Right renal cortex interstitium (tissue), 3 donors: ENCODE measurements around the gene MACROD2. TPM values are rescaled to one million over a fixed set of nuclear protein-coding genes. Genes with fewer than 3 reads are reported as not detected.
"Not testable (repeated sequence)": the region's sequence is repeated elsewhere in the genome, so short reads cannot be mapped to it uniquely, and the experiment has no call there.

Source experiments
- DNase-seq, 3 donors: peaks; one replicate each; pipeline ENCODE4 v3.0.0-alpha.2; 2013; ENCODE audit warnings: low read depth in 3 of 3, low spot score in 2 of 3
- polyA plus RNA-seq, 3 donors: library from polyadenylated mRNA; unstranded; fragments of 120-200 nt; gene quantifications; one replicate each; pipeline ENCODE4 v1.2.1, GENCODE V29; 2013; ENCODE audit not compliant: insufficient read length in 3 of 3

MACROD2 gene
- 10 to 100 TPM; 14.4 to 15.6 (median 14.5) TPM for polyA plus RNA-seq

- DNase-seq, result peak; percentile 63 to 87 (median 75)
These were observed at the start of gene MACROD2 for GRCh38 chr20:13995086-13995665. Gene MACROD2 (plus strand): TSS chr20:13995516.

GRCh38 chr20:13947719-13948118 lies 47.6 kb upstream of the MACROD2 start:
- DNase-seq, result no peak

GRCh38 chr20:13953227-13953626 lies 42.1 kb upstream of the MACROD2 start:
- no peak for DNase-seq

- no peak for DNase-seq
These were observed 35.2 kb upstream of the MACROD2 start for GRCh38 chr20:13960119-13960518.

GRCh38 chr20:13960525-13960924 lies 34.8 kb upstream of the MACROD2 start:
- no peak for DNase-seq

GRCh38 chr20:13984211-13984610 lies 11.1 kb upstream of the MACROD2 start:
- DNase-seq, result no peak

GRCh38 chr20:13990465-13990864 lies 4.9 kb upstream of the MACROD2 start, which contains the start of gene SEL1L2:
Gene SEL1L2 (minus strand): TSS chr20:13990614. CDS start chr20:13990534, 80 bp downstream.
- DNase-seq, result no peak

DNA sequence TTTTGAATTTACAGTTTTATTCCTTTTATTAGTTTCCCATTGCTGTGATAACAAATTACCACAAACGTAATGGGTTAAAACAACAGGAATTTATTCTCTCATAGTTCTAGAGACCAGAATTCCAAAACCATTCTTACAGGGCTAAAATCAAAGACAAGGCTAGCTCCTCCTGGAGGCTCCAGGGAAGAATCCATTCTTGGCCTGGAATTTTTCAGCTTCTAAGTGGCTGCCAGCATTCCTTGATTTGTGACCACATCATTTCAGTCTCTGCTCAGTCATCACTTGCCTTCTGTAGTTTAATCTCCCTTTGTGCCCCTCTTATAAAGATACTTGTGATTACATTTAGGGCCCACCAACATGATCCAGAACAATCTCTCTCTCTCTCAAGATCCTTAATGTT lies 4.0 kb upstream of the MACROD2 start:
- no peak for DNase-seq

DNA sequence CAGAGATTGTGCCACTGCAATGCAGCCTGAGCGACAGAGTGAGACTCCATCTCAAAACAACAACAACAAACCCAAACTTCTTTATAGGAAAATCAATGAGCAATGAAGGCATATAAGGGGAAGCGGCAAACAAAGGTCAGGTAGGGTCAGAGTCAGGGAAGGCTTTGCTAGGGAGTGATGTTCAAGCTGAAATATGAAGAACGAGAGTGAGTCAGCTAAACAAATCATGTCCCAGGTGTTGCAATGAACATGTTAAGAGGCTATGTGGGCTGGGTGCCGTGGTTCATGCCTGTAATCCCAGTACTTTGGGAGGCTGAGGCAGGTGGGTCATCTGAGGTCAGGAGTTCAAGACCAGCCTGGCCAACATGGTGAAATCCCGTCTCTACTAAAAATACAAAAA lies 3.4 kb upstream of the MACROD2 start:
- DNase-seq, result not testable (repeated sequence)

- peak in 2 of 3 donors; percentile 19 to 30 for DNase-seq
These were observed 525 bp downstream of the MACROD2 start for GRCh38 chr20:13995841-13996240.

- peak in 1 of 3 donors; percentile 15 for DNase-seq
These were observed 949 bp downstream of the MACROD2 start for GRCh38 chr20:13996265-13996664.

GRCh38 chr20:14000917-14001316 lies 5.6 kb downstream of the MACROD2 start:
- DNase-seq, result no peak

DNA sequence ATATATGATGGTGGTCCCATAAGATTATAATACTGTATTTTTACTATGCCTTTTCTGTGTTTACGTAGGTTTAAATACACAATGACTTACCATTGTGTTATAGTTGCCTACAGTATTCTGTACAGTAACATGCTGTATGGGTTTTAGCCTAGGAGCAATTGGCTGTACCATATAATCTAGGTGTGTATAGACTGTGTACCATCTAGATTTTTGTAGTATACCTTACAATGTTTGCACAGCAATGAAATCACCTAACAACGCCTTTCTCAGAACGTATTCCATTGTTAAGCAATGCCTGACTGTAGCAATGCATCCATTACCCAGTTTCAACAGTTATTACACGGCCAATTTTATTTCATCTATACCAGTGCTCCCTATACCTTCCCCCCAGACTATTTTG lies 10.7 kb downstream of the MACROD2 start:
- no peak for DNase-seq

DNA sequence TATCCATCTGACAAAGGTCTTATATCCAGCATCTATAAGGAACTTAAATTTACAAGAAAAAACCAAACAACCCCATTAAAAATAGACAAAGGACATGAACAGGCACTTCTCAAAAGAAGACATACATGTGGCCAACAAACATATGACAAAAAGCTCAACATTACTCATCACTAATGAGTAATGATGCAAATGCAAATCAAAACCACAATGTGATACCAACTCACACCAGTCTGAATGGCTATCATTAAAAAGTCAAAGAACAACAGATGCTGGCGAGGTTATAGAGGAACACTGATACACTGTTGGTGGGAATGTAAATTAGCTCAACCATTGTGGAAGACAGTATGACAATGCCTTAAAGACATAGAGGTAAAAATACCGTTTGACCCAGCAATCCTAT lies 13.9 kb downstream of the MACROD2 start:
- DNase-seq, result no peak

GRCh38 chr20:14012671-14013070 lies 17.4 kb downstream of the MACROD2 start:
- DNase-seq, result no peak

DNA sequence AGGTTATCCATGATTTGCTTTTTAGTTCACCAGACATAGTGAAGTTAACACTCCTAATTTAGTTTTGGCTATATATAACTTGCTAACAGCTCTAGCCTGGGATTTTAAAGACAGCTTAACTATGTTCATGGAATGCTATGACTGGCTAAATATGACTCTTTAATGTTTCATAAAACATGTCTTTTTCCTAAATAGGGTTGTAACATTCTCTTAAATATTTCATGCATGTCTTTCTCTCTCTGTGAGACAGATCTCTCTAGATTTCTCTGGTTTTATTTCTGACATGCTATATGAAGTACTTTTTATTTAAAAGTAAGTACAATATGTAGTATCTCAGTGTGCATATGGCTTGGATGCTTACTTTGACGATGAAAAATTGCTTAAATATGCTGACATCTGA lies 35.7 kb downstream of the MACROD2 start:
- no peak for DNase-seq

DNA sequence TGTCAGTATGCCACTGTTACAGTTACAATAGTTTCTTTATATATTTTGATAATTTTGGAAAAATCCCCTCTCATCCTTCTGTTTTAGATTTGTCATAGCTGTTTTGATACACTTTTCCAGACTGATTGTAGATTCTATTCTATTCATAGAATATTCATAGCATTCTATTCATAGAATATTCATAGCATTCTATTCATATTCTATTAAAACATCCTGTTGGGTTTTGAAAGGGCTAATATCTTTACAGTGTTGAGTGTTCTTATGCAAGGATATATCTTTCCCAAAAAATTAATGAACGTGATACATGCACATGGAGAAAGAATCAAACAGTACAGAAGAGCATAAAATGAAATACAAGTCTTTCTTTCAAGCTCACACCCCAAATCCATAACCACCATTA lies 38.0 kb downstream of the MACROD2 start:
- DNase-seq, result no peak

GRCh38 chr20:14036567-14036966 lies 41.3 kb downstream of the MACROD2 start:
- no peak for DNase-seq

DNA sequence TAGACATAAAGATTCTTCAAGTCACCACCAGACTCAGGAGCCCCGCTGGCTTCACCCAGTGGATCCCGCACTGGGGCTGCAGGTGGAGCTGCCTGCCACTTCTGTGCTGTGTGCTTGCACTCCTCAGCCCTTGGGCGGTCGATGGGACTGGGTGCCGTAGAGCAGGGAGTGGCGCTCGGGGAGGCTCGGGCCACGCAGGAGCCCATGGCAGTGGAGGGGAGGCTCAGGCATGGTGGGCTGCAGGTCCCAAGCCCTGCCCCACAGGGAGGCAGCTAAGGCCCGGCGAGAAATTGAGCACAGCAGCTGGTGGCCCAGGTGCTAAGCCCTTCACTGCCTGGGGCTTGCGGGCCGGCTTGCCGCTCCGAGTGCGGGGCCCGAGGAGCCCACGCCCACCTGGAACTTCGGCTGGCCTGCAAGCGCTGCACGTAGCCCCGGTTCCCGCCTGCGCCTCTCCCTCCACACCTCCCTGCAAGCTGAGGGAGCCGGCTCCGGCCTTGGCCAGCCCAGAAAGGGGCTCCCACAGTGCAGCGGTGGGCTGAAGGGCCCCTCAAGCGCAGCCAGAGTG lies 49.5 kb downstream of the MACROD2 start:
- DNase-seq, result not testable (repeated sequence)

GRCh38 chr20:14046534-14046933 lies 51.2 kb downstream of the MACROD2 start:
- no peak for DNase-seq

- no peak for DNase-seq
These were observed 53.8 kb downstream of the MACROD2 start for GRCh38 chr20:14049111-14049510.

DNA sequence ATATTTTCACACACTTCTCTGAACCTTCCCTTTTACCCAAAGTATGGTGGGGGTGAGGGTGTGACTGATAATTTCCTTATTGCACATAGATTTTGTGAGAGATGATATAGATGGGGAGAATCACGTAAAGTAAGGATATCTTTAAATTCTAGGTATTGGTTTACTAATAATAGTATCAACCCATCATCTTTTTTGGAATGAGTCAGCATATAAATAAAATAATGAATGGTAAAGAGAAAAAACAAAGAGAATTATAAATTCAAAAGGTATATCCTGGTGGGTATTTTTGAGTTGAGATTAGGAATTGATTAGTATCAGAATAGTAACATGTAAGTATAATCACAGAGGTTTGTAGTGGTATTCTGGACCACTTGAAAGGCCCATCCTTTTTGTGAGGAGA lies 56.1 kb downstream of the MACROD2 start:
- no peak for DNase-seq
